Neural crest cell (in vitro differentiated cells): Measurements from ENCODE around the gene CRYBB2. TPM values are rescaled to one million over a fixed set of nuclear protein-coding genes. Genes with fewer than 3 reads are reported as not detected.
A peak's percentile ranks its signal among the peaks of the same experiment; 100 is the strongest.
"Not testable (repeated sequence)": the region's sequence is repeated elsewhere in the genome, so short reads cannot be mapped to it uniquely, and the experiment has no call there.

Experiments used
- DNase-seq: peaks from one replicate; pipeline ENCODE4 v3.0.0; 2021; ENCODE audit warnings: low read depth, mixed read lengths, low spot score
- H3K27ac Mint-ChIP-seq: one replicate; pipeline ENCODE4 v1.8.0; 2021; ENCODE audit warnings: mild to moderate bottlenecking, mixed read lengths; ENCODE audit not compliant: unreplicated experiment
- H3K27me3 Mint-ChIP-seq: 2 replicates; pipeline ENCODE4 v1.8.0; 2021; ENCODE audit warnings: low read depth, mild to moderate bottlenecking, mixed read lengths
- H3K36me3 Mint-ChIP-seq: 2 replicates; pipeline ENCODE4 v1.8.0; 2021; ENCODE audit warnings: low read depth, mild to moderate bottlenecking, mixed read lengths
- H3K4me1 Mint-ChIP-seq: 2 replicates; pipeline ENCODE4 v1.8.0; 2021; ENCODE audit warnings: mixed read lengths
- H3K4me3 Mint-ChIP-seq: one replicate; pipeline ENCODE4 v1.8.0; 2021; ENCODE audit warnings: mild to moderate bottlenecking, mixed read lengths
- H3K9me3 Mint-ChIP-seq: 2 replicates; pipeline ENCODE4 v1.8.0; 2021; ENCODE audit warnings: mixed read lengths
- total RNA-seq: library from RNA; stranded (reverse); gene quantifications from 2 replicates; pipeline ENCODE4 v1.2.1, GENCODE V29; 2021
- TF ChIP-seq, protein P1 (sequence below): fragments of 200-600 bp; sonication (generic); conservative IDR thresholded peaks from 2 replicates; pipeline ENCODE4 v1.5.0; 2021; ENCODE audit warnings: antibody characterized with exemption, mild to moderate bottlenecking

CRYBB2 gene
- total RNA-seq, 1 donor from 2014 or later: not detected

DNA sequence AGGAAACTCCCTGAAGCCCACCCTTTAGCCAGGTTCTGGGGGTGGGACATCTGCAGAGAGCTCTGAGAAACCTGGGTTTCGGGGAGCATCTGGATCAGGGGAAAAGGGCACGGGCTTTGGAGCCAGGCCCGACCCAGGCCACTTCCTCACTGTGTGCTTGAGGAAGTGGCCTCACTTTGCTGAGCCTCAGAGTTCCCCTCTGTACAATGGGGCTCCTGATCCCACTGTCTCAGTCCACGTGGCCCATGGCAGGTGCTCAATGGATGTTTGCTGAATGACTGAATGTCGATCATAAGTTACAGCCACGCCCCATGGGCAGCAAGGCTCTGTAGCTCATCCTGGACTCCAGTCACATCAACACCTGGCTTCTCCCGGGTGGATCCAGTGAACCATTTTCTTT, 18.5 kb upstream of the CRYBB2 start:
- TF ChIP-seq, protein P1, sequence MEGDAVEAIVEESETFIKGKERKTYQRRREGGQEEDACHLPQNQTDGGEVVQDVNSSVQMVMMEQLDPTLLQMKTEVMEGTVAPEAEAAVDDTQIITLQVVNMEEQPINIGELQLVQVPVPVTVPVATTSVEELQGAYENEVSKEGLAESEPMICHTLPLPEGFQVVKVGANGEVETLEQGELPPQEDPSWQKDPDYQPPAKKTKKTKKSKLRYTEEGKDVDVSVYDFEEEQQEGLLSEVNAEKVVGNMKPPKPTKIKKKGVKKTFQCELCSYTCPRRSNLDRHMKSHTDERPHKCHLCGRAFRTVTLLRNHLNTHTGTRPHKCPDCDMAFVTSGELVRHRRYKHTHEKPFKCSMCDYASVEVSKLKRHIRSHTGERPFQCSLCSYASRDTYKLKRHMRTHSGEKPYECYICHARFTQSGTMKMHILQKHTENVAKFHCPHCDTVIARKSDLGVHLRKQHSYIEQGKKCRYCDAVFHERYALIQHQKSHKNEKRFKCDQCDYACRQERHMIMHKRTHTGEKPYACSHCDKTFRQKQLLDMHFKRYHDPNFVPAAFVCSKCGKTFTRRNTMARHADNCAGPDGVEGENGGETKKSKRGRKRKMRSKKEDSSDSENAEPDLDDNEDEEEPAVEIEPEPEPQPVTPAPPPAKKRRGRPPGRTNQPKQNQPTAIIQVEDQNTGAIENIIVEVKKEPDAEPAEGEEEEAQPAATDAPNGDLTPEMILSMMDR: no peak
- DNase-seq: no peak
- H3K9me3 Mint-ChIP-seq: no peaks in the 10 kb centered on the region
- H3K4me3 Mint-ChIP-seq: no peak overlapping the region
- H3K27ac Mint-ChIP-seq: no peak overlapping the region
- H3K27me3 Mint-ChIP-seq: no peaks in the 10 kb centered on the region
- H3K4me1 Mint-ChIP-seq: peaks cover 18% of the 10 kb centered on the region
- H3K36me3 Mint-ChIP-seq: no peaks in the 10 kb centered on the region

DNA sequence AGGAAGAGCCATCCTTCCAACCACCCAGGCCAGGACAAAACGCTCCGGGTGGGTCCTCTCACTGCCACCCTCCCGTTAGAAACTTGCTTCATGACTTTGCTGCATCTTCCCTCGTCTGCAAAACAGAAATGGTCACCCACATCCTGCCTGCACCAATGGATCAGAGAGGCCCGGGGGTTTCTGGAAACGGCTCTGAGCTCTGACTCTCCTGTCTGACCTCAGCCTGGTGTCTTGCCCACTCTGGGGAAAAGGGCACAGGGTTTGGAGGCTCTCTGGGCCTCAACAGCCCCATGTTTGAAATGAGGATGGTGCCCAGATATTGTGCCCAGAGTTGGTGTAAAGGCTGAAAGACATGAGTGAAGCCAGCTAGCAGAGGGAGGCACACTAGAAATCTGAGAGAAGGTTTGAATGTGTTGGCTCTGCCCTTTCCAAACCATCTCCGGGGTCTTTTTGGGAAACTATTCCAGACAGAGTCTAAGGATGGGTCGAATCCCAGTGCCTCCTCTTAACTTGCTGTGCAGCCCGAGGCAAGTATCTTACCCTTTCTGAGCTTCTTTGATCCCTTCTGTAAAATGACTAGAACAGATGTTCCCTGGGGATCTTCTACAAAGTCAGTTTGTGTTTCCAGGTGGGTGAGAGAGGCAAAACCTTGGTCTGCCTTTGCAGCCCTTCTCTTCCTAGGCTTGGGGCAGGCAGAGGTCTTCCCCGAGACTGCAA, 17.7 kb upstream of the CRYBB2 start:
- H3K4me1 Mint-ChIP-seq: peaks cover 18% of the 10 kb centered on the region
- TF ChIP-seq, protein P1: no peak
- H3K27me3 Mint-ChIP-seq: no peaks in the 10 kb centered on the region
- DNase-seq: no peak
- no peaks in the 10 kb centered on the region for H3K9me3 Mint-ChIP-seq
- no peak overlapping the region for H3K27ac Mint-ChIP-seq
- H3K36me3 Mint-ChIP-seq: no peaks in the 10 kb centered on the region
- no peak overlapping the region for H3K4me3 Mint-ChIP-seq

DNA sequence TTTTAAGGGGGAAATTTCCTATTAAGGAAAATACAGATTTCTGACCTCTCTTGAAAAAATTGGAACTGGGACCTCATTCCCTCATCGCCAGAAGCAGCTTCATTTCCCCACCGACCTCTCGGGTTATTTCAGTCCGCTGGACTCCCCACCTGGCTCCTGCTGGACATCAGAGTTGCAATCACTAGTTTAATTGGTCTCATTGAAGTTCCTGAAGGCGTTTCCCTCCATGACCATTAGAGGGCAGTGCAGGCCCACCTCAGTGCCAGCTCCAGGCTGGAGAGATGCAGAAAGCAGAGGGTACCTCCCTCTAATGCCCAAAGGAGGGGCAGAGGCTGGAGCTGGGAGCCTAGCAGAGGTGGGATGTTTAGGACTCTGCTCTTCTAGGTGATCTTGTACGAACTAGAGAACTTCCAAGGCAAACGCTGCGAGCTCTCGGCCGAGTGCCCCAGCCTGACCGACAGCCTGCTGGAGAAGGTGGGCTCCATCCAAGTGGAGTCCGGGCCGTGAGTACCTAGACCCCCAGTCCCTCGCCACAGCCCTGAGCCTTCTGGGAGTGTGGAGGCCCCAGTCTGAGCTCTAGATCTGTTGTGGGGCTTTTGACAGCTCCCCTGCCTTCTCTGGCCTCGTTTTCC, 17.0 kb upstream of the CRYBB2 start:
- DNase-seq: peak; percentile 72
- Mint-ChIP-seq H3K27me3 (no peaks in the 10 kb centered on the region), H3K4me1 (peaks cover 14% of the 10 kb centered on the region), H3K27ac (no peak overlapping the region), H3K9me3 (no peaks in the 10 kb centered on the region), H3K36me3 (no peaks in the 10 kb centered on the region), H3K4me3 (no peak overlapping the region)
- TF ChIP-seq, protein P1: peak; percentile 86

DNA sequence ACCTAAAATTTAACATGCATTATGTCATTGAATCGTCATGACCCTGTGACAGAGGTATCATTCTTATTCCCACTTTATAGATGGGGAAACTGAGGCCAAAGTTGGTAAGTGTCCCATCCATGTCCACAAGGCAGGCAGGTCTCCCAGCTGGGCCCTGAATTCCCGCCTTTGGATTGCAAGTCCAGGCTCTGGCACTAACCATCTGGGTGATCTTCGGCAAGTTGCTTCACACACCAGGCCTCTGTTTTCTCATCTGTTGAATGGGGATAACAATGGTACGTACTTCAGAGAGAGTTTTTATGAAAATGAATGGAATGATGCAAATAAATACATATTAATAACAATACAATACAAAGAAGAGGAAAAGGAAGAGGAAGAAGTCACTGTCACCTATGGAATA, 16.4 kb upstream of the CRYBB2 start:
- H3K36me3 Mint-ChIP-seq: no peaks in the 10 kb centered on the region
- no peak overlapping the region for H3K4me3 Mint-ChIP-seq
- H3K27ac Mint-ChIP-seq: no peak overlapping the region
- no peaks in the 10 kb centered on the region for H3K9me3 Mint-ChIP-seq
- H3K4me1 Mint-ChIP-seq: peaks cover 11% of the 10 kb centered on the region
- no peaks in the 10 kb centered on the region for H3K27me3 Mint-ChIP-seq
- TF ChIP-seq, protein P1: no peak
- DNase-seq: no peak

DNA sequence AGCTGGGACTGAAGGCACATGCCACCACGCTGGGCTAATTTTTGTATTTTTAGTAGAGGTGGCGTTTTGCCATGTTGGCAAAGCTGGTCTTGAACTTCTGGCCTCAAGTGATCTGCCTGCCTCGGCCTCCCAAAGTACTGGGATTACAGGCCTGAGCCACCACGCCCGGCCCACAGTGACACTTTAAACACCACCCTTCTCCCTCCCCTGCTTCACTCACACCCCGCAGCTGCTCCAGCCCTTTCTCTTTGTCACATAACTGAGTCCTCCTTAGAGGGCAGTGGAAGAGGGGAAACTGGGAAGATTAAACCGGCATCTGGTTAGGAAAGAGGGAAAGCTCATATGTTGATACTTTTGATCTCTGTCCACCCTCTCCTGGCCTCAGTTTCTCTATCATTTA, 14.9 kb upstream of the CRYBB2 start:
- not testable (repeated sequence) for H3K36me3 Mint-ChIP-seq, H3K4me3 Mint-ChIP-seq, H3K4me1 Mint-ChIP-seq

DNA sequence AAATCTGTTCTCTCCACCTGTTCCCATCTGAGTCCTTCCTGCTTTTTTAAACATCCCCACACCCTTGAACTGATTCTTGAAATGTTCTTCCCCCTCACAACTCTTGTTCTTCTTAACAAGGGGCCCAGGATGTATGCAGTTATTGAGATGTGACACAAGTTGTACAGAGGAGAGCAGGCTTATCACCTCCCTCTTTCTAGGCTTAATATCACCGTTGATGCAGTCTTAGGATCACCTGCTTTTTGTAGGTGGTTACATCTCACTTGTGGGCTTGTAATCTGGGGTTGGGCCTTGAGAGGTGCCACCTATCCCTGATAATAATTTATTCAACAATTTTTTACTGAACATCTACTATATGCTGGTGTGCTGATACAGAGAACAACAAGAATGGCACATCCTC, 13.6 kb upstream of the CRYBB2 start:
- TF ChIP-seq, protein P1: no peak
- H3K4me3 Mint-ChIP-seq: no peak overlapping the region
- H3K4me1 Mint-ChIP-seq: peaks cover 4% of the 10 kb centered on the region
- H3K27ac Mint-ChIP-seq: no peak overlapping the region
- no peaks in the 10 kb centered on the region for H3K9me3 Mint-ChIP-seq
- no peaks in the 10 kb centered on the region for H3K27me3 Mint-ChIP-seq
- H3K36me3 Mint-ChIP-seq: no peaks in the 10 kb centered on the region
- no peak for DNase-seq

More for the DNA sequence above, 14.9 kb upstream of the CRYBB2 start:
- H3K27me3 Mint-ChIP-seq, H3K27ac Mint-ChIP-seq, DNase-seq, H3K9me3 Mint-ChIP-seq: not testable (repeated sequence)
